GM19455 (cell line): ENCODE results near the gene TRAF3.
"Not testable (repeated sequence)": the region's sequence is repeated elsewhere in the genome, so short reads cannot be mapped to it uniquely, and the experiment has no call there.

Experiments used
- ATAC-seq: cut with Tn5 transposase; IDR thresholded peaks from one replicate; pipeline ENCODE4 v1.9.1; 2021; ENCODE audit not compliant: unreplicated experiment

TRAF3 gene

DNA sequence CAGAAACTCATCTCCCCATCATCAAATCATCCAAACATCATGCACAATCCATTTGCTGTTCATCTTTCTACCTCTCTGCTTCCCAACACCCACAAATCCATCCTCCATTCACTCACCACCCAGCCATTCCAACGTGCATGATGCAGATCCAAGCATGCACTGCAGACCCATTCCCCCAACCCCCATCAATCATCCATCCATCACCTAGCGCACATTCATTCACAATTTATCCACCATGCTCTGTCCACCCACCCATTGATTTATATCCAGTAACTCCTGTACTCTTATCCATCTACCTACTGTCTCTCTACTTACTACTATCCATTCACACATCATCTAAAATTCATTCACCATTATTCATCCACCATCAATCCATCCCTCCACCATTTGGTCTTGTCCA is 141.2 kb downstream of the TRAF3 start:
- ATAC-seq: no peak

DNA sequence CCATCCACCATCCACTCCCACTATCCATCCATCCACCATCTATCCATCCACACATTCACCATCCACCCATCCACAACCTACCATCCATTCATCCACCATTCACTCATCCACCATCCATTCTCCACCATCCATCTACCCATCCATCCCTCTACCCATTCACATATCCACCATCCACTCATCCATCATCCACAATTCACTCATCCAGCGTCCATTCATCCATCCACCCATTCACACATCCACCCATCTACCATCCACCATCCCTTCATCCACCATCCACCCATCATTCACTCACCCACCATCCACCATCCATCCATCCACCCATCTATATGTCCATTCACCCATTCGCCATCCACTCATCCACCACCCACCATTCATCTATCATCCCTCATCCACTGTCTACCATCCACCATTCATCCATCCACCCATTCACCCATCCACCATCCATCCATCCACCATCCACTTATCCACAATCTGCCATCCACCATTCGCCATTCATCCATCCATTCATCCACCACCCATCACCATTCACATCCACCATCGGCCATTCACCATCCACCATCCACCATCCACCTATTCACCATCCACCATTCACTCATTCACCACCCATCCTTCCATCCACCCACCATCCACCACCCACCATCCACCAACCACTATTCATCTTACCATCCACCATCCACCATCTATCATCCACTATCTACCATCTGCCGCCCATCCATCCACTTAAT is 143.2 kb downstream of the TRAF3 start:
- ATAC-seq: no peak

DNA sequence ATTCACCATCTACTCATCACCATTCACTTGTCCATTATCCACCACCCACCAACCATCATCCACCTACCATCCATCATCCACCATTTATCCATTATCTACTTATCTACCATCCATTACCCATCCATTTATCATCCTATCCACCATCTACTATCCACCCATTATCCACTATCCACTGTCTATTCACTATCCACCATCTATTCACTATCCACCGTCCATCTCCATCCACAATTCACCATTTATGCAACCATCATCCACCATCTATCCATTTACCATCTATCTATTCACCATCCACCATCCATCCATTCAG is 143.7 kb downstream of the TRAF3 start:
- no peak for ATAC-seq

DNA sequence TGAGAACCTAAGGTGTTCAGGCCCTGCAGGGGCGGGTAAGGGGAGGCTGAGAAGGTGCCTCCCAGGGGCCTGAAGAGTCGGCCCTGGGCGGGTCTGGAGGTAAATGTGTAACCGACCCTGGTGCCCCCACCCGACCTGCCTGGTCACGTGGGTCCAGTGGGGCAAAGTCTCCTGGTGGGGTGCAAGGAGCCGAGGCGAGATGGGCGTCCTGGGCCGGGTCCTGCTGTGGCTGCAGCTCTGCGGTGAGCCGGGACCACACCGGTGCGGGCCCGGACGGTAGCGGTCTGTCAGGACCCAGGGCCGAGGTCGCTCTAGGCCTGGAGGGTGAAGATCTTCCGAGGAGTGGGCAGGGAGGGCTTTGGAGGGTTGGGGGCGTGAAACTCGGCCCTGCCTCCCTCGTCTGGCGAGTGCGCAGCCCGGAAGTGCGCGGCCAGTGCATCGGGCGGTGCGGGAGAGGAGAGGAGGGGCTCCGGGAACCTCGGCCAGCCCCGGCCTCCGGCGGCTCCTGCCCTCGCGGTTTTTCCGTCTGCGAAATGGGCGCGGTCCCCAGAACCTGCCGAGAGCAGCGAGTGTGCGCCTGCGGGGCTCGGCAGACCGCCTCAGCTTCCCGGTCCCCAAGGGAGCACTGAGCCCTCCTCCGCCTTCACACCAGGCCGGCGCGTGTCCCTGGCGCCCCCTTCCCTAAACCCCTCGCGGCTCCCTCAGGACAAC is 145.4 kb downstream of the TRAF3 start, which contains the start of gene AMN:
Gene AMN, plus strand, starts transcription at position 174 of the 711 bp plus-strand sequence. Its CDS starts 26 bp downstream, at position 200.
- ATAC-seq: no peak

DNA sequence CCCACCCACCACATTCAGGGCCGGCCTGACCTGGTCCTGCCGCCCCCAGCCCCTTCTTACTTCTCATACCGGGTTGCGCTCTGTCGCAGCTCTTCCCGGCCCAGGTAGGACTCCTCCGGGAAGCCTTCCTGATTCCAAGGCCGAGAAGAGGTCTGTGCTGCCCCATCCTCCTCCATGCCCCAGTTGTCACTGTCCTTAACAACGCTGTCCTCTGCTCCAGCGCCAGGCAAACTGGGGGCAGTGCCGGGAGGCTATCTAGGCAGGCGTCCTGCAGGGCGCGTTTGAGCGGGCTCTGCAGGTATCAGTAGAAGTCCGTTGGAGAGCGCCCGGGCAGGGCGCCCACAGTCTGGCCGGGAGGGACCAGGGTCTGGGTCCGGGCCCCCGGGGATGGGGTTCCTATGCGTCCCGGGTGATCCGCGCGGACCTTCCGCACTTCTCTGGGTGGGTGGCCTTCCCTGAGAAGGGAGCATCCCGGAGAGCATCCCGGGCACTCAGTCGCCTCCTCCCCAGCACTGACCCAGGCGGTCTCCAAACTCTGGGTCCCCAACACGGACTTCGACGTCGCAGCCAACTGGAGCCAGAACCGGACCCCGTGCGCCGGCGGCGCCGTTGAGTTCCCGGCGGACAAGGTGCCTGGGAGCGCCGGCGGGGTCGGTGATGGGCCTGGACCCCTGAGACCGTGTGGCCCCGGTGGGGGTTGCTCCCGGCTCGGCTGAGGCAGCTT is 146.1 kb downstream of the TRAF3 start:
- ATAC-seq: no peak

DNA sequence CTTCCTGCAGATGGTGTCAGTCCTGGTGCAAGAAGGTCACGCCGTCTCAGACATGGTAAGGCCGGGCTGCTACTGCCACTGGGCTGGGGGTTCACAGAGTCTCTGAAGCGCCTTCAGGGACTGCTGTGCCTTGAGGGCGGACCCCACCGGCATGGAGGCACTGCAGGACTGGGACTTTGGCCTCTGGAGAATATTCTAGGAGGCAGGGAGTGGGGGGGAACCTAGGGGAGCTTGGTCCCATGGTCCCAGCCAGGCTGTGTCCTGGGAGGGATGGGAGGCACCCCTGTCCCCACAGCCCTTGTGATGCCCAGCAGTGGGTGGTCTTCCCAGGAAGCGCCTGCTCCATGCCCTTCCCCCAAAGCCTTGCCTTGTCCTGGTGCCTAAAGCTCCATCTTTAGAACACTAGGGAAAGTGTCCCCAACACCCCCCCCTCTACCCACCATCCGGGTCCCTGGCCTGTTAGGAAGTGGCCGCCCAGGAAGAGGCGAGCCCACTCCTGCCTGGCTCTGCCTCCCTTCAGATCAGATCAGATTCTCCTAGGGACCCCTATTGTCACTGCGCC is 146.8 kb downstream of the TRAF3 start:
- ATAC-seq: no peak

DNA sequence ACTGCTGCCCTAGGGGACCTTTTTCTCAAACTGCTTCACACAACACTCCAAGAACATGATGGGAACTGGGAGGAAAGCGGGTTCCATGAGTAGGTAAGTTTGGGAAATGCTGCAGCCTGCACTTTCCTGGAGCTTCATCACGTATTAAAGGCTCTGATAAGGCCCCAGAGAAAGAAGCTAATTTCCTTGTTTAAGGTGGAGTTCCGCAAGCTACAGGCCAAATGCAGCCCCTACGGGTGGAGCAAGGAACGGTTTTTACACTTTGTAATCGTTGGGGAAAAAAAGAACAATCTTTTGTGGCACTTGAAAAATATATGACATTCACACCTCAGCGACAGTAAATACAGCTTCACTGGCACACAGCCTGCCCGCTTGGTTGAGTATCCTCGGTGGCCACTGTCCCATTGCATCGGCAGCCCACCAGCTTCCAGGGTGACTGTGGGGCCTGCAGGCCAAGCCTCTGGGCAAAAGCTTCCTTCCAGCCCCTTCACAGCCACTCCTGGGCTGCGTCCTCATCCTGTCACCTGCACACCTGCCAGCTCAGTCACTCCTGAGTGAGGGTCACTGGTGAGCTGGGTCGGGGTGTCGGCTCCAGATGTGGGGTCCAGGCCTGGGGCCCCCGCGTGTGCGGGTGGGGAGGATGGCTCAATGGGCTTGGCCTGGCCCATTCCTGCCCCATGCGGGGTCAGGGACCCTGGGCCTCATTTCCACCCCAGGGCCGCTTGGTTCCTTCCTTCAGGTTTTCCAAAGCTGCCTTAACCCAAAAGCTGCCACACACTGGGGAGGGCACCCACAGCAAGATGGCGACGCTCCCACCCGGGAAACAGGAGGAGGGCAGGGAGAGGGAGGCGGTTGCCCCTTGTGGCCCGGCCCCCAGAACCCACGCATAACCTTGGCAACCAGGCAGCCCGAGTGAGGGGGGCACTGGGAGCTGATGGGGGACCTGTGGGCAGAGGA is 147.7 kb downstream of the TRAF3 start:
- ATAC-seq: no peak

DNA sequence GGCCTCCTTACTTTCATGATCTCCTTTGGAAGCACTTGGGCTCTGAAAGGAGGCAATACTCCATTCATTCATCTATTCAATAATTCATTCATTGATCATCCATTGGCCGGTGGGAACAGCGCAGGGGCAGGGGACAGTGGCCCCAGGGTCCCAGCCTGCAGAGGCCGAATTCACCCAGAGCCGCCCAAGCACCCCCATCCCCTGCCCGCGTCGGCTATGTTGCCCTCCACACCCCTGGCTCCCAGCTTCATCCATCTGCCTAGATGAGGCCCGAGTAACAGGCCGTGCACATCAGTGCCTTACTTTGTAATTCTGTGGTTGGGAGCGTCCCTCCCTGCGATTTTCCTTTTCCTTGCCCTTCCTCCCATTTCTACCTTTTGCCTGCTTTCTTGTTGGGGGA is 148.4 kb downstream of the TRAF3 start:
- no peak for ATAC-seq

DNA sequence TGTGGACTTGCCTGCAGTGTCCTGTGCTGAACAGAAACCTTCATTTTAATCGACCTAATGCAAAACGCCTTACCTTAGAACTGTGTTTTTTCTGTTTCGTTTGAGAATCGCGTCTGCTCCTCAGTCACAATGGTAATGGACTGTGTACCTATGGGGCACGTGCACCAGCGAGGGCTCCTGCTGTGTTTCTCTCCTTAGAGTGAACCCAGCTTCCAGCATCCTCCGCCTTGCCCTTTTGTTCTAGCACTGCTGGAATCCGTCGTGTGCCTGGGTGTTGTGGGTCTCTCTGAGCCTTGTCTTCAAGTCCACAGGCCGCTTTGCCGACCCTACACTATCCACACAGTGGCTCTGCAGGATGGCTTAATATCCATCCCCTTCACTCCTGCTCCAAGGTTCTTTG is 148.9 kb downstream of the TRAF3 start:
- no peak for ATAC-seq

DNA sequence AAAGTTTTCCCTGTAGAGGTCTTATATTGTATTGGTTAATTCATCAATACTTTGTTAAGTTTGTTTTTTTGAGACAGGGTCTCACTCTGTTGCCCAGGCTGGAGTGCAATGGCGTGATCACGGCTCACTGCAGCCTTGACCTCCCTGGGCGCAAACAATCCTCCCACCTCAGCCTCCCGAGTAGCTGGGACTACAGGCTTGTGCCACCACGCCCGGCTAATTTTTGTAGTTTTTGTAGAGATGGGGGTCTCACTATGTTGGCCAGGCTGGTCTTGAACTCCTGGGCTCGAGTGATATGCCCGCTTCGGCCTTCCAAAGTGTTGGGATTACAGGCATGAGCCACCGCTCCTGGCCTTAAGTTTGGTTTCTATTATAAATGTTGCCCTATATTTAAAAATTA is 149.6 kb downstream of the TRAF3 start:
- ATAC-seq: not testable (repeated sequence)

DNA sequence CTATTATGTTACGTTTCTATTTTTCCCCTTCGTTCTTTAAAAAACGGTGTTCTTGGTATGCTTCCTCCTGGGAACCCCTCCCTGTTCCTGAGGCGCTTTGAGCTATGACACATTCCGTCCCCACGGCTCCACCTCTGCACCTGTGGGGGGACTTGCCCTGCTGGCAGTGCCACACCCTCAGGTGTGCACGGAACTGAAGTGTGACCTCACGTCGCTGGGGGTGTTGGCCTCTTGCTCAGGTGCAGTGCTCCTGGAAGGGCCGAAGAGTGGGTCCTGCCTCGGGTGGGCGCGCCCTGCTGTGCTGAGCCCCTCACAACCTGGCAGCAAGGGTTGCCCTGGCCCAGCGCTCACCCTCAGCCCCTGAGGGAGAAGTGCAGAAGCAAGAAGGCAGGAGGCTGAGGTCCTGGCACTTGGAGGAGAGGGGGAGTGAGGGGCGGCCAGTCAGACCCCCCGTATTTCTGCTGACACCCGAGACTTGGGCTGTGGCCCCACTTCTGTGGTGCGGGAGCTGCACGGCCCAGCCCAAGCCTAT is 150.2 kb downstream of the TRAF3 start:
- ATAC-seq: no peak

DNA sequence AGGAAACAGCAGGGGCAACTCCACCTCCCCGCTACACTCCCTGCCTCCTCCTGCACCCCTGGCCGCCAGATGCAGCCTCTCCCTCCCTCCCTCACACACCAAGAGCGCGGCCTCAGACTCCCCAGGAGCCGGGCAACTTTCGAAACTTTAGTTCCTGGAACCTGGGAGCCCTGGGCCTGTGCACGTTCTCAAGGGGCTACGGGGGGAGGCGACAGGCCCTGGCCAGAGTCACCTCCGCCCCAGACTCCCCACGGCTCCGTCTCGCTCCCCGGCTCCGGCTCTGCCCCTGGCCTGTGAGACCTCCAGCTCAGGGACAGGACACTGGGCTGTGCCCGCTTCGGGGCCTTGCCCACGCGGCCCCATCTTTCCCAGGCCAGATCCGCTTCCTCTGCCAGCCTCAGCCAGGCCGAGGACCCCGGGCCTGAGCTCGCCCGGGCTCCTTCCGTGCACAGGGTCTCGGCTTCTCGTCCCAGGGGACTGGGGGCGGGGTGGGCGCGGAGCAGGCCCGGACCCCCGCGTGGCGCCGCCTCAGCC is 150.7 kb downstream of the TRAF3 start:
- ATAC-seq: peak; percentile 19

DNA sequence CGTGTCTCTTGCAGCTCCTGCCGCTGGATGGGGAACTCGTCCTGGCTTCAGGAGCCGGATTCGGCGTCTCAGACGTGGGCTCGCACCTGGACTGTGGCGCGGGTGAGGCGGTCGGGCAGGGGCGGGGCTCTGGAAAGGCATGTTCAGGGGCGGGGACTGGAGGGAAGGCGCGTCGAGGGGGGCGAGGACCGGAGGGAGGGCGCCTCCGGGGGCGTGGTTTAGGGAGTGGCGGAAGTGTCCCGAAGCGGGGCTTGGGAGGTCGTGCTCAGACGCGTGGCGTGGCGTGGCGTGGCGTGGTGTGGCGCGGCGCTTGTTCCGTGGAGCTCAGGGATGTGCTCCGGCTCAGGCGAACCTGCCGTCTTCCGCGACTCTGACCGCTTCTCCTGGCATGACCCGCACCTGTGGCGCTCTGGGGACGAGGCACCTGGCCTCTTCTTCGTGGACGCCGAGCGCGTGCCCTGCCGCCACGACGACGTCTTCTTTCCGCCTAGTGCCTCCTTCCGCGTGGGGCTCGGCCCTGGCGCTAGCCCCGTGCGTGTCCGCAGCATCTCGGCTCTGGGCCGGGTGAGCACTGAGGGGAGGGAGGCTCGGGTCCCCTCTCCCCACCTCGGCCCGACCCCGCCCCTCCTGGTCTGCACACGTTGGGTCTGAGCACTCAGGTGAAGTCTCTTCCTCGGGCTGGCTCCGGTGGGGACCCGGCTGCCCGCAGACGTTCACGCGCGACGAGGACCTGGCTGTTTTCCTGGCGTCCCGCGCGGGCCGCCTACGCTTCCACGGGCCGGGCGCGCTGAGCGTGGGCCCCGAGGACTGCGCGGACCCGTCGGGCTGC is 151.4 kb downstream of the TRAF3 start:
- peak; percentile 61 for ATAC-seq

DNA sequence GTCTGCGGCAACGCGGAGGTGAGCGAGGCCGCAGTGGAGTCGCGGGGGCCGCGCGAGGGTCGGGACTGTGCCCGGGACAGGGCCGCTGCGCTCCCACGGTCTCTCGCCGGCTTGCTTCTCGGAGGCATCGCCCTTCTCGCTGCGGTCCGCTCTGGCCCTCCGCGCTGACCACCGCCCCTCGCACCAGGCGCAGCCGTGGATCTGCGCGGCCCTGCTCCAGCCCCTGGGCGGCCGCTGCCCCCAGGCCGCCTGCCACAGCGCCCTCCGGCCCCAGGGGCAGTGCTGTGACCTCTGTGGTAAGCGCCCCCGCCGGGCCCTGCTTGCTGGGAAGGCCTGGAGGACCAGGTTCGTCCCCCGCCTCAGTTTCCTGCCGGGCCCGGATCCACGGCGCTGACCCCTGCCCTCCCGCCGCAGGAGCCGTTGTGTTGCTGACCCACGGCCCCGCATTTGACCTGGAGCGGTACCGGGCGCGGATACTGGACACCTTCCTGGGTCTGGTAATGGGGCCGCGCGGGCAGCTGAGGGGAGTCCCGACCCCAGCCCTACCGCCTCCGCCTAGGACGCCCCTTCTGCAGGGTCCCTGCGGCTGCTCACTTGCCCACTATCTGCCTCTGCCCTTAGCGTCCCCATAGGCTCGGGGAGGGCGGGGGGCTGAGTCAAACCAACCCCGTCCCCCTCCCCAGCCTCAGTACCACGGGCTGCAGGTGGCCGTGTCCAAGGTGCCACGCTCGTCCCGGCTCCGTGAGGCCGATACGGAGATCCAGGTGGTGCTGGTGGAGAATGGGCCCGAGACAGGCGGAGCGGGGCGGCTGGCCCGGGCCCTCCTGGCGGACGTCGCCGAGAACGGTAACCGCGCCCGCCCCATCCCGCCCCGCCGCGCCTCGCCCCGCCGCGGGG is 152.2 kb downstream of the TRAF3 start:
- no peak for ATAC-seq

DNA sequence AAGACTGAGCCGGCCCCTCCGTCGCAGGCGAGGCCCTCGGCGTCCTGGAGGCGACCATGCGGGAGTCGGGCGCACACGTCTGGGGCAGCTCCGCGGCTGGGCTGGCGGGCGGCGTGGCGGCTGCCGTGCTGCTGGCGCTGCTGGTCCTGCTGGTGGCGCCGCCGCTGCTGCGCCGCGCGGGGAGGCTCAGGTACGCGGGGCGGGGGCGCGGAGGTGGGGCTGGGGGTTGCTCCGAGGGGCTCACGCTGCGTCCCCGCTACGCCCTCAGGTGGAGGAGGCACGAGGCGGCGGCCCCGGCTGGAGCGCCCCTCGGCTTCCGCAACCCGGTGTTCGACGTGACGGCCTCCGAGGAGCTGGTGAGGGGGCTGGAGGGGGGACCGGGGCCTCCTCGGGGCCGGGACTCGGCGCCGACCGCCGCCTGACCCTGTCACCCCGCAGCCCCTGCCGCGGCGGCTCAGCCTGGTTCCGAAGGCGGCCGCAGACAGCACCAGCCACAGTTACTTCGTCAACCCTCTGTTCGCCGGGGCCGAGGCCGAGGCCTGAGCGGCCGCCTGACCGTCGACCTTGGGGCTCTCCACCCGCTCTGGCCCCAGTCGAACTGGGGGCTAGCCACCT is 153.0 kb downstream of the TRAF3 start:
- ATAC-seq: no peak

DNA sequence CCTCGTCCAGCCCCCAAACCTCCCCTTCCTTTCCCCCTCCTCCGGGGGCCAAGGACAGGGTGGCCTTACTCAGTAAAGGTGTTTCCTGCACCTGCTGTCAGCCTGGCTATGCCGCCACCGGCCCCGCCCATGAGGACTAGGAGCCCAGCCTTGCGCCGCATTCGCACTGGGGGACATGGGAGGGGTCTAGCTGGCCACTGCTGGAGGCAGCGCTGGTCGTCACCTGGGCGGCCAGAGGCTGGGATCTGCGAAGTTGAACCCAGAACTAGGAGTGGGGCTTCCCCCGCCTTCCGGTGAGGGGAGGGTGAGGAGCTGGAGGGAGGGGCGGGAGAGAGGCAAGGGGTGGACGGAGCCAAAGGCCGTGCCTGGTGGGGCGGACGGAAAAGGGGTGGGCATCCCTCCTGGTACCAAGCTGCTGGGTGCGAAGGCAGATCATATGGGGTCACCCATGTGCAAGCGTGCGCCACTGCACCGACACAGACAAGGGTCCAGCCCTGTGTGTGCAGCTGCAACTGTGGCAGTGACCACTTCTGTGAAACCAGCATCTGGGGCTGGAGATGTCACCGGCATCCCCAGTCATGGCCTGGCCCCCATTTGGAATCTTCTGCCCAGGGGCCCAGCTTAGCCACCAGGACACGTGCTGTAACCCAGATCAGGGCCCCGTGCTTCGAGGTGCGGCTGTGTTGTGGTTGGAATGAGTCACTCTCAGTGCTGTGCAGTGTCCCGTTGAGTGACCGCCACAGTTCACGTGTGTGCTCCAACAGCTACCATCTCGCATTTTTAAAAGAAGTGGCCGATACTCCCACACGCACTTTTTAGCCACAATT is 153.7 kb downstream of the TRAF3 start:
- ATAC-seq: no peak
